ENCODE results near the gene CACNG3. TPM values are rescaled to one million over a fixed set of nuclear protein-coding genes. Genes with fewer than 3 reads are reported as not detected.
"Not testable (repeated sequence)": the region's sequence is repeated elsewhere in the genome, so short reads cannot be mapped to it uniquely, and the experiment has no call there.

CACNG3 gene
- total and polyA plus RNA-seq, 9 donors: not detected

DNA sequence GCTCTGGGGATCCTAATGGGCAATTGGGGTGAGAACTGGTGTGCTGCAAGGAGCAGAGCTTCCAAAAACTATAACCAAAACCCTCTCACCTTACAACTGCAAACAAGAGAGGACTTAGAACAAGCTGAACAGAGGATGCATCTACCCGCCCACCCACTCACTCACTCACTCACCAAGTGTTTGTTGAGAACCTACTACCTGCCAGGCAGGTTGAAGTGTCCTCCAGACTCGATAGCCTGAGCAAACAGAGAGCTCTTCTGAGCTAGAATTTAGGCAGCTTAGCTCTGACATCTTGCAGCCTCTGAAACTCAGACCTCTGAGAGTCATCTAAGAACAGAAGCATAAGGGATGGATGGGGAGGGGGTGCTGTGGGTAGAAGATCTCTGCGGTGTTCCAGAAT, 41.2 kb downstream of the CACNG3 start:
- no peaks in the 10 kb centered on the region for H3K27me3 ChIP-seq (ENCODE audit: control insufficient read depth, insufficient read depth, low read length)
- no peak for DNase-seq
- no peaks in the 10 kb centered on the region for H3K9me3 ChIP-seq (replicated peaks; ENCODE audit: control insufficient read depth, low read depth, low read length)
- WGBS (ENCODE audit: insufficient coverage): 8% methylated on average over 2 of the region's 3 CpGs
- H3K4me1 ChIP-seq (ENCODE audit: control insufficient read depth, insufficient read depth, low read length): no peaks in the 10 kb centered on the region
- H3K4me3 ChIP-seq (ENCODE audit: low read length): no peak overlapping the region
- no peak overlapping the region for H3K27ac ChIP-seq (ENCODE audit: low read length)
- no peaks in the 10 kb centered on the region for H3K36me3 ChIP-seq (ENCODE audit: control insufficient read depth, insufficient read depth, low read length)

DNA sequence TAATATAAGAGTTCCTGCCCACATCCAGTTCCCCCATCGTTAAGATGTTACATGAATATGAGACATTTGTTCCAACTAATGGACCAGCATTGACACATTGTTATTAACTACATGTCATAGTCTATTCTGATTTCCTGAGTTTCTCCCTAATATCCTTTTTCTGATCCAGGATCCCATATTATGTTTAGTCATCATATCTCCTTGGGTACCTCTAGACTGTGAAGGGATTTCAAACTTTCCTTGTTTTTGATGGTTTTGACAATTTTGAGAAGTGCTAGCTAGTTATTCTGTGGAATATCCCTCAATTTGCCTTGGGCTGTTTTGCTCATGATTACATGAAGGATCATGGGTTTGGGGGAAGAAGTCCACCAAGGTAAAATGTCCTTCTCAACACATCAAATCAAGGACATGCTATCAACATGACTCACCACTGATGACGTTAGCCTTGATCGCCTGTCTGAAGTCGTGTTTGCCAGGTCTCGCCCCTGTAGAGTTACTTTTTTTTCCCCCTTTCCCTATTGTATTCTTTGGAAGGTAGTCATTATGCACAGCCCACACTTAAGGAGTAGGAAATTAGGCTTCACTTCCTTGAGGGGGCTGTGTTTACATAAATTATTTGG, 42.5 kb downstream of the CACNG3 start:
- WGBS (ENCODE audit: insufficient coverage): no CpG with 5 or more reads among the region's 5 CpGs
- H3K9me3 ChIP-seq (replicated peaks; ENCODE audit: control insufficient read depth, low read depth, low read length): no peaks in the 10 kb centered on the region
- no peak overlapping the region for H3K27ac ChIP-seq (ENCODE audit: low read length)
- DNase-seq: no peak
- no peaks in the 10 kb centered on the region for H3K4me1 ChIP-seq (ENCODE audit: control insufficient read depth, insufficient read depth, low read length)
- no peaks in the 10 kb centered on the region for H3K27me3 ChIP-seq (ENCODE audit: control insufficient read depth, insufficient read depth, low read length)
- H3K36me3 ChIP-seq (ENCODE audit: control insufficient read depth, insufficient read depth, low read length): no peaks in the 10 kb centered on the region
- H3K4me3 ChIP-seq (ENCODE audit: low read length): no peak overlapping the region

DNA sequence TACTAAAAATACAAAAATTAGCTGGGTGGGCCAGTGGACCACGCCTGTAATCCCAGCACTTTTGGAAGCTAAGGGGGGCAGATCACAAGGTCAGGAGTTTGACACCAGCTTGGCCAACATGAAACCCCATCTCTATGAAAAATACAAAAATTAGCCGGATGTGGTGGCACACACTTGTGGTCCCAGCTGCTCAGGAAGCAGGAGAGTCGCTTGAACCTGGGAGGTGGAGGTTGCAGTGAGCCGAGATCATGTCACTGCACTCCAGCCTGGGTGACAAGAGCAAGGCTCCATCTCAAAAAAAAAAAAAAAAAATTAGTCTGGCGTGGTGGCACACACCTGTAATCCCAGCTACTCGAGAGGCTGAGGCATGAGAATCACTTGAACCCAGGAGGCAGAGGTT, 44.6 kb downstream of the CACNG3 start:
- H3K36me3 ChIP-seq (ENCODE audit: control insufficient read depth, insufficient read depth, low read length); H3K9me3 ChIP-seq (replicated peaks; ENCODE audit: control insufficient read depth, low read depth, low read length); DNase-seq; H3K27ac ChIP-seq (ENCODE audit: low read length); H3K4me1 ChIP-seq (ENCODE audit: control insufficient read depth, insufficient read depth, low read length); H3K4me3 ChIP-seq (ENCODE audit: low read length); H3K27me3 ChIP-seq (ENCODE audit: control insufficient read depth, insufficient read depth, low read length): not testable (repeated sequence)
- WGBS (ENCODE audit: insufficient coverage): 79% methylated on average over 4 of the region's 6 CpGs

DNA sequence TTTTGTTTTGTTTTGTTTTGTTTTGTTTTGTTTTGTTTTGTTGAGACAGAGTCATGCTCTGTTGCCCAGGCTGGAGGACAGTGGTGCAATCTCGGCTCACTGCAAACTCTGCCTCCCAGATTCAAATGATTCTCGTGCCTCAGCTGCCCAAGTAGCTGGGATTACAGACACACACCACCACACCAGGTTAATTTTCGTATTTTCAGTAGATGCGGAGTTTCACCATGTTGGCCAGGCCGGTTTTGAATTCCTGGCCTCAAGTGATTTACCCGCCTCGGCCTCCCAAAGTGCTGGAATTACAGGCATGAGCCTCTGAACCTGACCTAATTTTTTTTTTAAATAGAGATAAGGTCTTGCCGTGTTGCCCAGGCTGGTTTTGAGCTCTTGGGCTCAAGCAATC, 46.5 kb downstream of the CACNG3 start:
- no peak overlapping the region for H3K27ac ChIP-seq (ENCODE audit: low read length)
- DNase-seq: no peak
- no peaks in the 10 kb centered on the region for H3K36me3 ChIP-seq (ENCODE audit: control insufficient read depth, insufficient read depth, low read length)
- no peaks in the 10 kb centered on the region for H3K27me3 ChIP-seq (ENCODE audit: control insufficient read depth, insufficient read depth, low read length)
- H3K9me3 ChIP-seq (replicated peaks; ENCODE audit: control insufficient read depth, low read depth, low read length): no peaks in the 10 kb centered on the region
- no peaks in the 10 kb centered on the region for H3K4me1 ChIP-seq (ENCODE audit: control insufficient read depth, insufficient read depth, low read length)
- no peak overlapping the region for H3K4me3 ChIP-seq (ENCODE audit: low read length)
- 72% methylated on average over 7 of the region's 8 CpGs for WGBS (ENCODE audit: insufficient coverage)

DNA sequence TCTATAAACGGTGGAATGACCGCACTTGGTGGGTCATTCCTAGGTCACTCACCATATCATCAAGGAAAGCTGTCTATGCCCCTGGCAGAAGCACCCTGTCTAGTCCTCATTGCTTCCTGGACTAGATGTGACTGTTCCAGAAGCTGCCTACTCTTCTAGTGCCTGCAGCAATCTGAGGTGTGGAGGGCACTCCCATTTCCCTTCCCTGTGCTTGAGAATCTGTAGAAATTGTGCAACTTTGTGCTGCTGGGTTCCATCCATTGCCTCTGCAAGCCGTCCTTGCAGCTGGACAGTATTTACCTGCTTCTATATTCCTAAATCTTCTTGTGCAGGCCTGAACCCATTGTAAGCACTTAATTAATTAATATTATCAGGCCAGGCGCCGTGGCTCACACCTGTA, 52.1 kb downstream of the CACNG3 start:
- no peak for DNase-seq
- H3K27ac ChIP-seq (ENCODE audit: low read length): no peak overlapping the region
- no peak overlapping the region for H3K4me3 ChIP-seq (ENCODE audit: low read length)
- H3K36me3 ChIP-seq (ENCODE audit: control insufficient read depth, insufficient read depth, low read length): no peaks in the 10 kb centered on the region
- H3K27me3 ChIP-seq (ENCODE audit: control insufficient read depth, insufficient read depth, low read length): no peaks in the 10 kb centered on the region
- WGBS (ENCODE audit: insufficient coverage): 47% methylated on average over 3 of the region's 5 CpGs
- H3K9me3 ChIP-seq (replicated peaks; ENCODE audit: control insufficient read depth, low read depth, low read length): no peaks in the 10 kb centered on the region
- H3K4me1 ChIP-seq (ENCODE audit: control insufficient read depth, insufficient read depth, low read length): no peaks in the 10 kb centered on the region

DNA sequence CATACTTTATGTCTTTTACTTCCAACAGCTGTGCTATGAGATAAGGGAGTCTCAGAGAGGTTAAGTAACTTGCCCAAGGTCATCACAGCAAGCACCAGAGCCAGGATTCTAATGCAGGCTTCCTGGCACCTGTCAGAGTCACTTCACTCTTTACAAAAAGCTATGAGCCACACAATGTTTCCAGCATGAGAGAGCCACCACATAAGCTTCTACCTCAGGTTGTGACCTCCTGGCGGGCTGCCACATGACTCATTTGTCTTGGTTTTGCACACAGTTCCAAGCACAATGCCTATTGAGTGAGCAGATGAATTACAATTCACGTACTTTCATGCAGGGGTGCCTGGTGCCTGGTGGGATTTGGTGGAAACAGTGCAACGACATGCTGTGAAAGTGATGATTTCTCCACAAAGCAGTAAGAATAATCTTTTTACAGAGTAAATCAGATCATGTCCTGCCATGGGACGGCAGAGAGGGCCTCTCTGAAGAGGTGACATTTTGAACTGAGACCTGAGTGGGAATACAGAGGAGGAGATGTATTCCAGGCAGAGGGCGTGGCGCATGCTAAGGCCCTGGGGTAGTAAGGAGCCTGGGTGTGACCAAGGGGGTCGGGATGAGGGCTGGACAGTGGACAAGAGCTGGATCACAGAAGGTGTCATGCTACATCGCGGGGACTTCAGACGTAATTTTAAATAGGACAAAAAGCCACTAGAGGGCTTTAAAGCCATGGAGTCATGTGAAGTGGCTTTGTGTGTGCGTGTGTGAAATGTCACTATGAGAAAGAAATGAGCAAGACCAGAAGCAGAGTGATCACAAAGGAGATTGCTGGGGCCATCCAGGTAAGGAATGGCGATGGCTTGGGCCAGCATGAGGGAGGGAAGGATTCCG, 53.4 kb downstream of the CACNG3 start:
- peak; percentile 6 for DNase-seq
- Histone ChIP-seq H3K4me3 (ENCODE audit: low read length) (no peak overlapping the region), H3K27ac (ENCODE audit: low read length) (no peak overlapping the region), H3K27me3 (ENCODE audit: control insufficient read depth, insufficient read depth, low read length) (no peaks in the 10 kb centered on the region), H3K4me1 (ENCODE audit: control insufficient read depth, insufficient read depth, low read length) (no peaks in the 10 kb centered on the region), H3K36me3 (ENCODE audit: control insufficient read depth, insufficient read depth, low read length) (no peaks in the 10 kb centered on the region), H3K9me3 (replicated peaks; ENCODE audit: control insufficient read depth, low read depth, low read length) (no peaks in the 10 kb centered on the region)
- 66% methylated on average over 11 of the region's 13 CpGs for WGBS (ENCODE audit: insufficient coverage)

DNA sequence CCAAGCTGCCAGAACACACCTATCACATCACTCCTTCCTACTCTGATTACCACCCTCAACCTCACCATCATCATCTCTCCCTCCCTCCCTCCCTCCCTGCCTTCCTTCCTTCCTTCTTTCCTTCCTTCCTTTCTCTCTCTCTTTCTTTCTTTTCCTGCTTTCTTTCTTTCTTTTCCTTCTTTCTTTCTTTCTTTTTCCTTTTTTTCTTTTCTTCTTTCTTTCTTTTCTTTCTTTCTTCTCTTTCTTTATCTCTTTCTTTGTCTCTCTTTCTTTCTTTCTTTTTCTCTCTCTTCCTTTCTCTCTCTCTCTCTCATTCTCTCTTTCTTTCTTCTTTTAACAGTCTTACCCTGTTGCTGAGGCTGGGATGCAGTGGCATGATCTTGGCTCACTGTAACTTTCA, 59.2 kb downstream of the CACNG3 start:
- Histone ChIP-seq H3K27me3 (ENCODE audit: control insufficient read depth, insufficient read depth, low read length) (no peaks in the 10 kb centered on the region), H3K9me3 (replicated peaks; ENCODE audit: control insufficient read depth, low read depth, low read length) (no peaks in the 10 kb centered on the region), H3K36me3 (ENCODE audit: control insufficient read depth, insufficient read depth, low read length) (no peaks in the 10 kb centered on the region), H3K4me1 (ENCODE audit: control insufficient read depth, insufficient read depth, low read length) (no peaks in the 10 kb centered on the region), H3K27ac (ENCODE audit: low read length) (no peak overlapping the region), H3K4me3 (ENCODE audit: low read length) (no peak overlapping the region)
- no peak for DNase-seq

DNA sequence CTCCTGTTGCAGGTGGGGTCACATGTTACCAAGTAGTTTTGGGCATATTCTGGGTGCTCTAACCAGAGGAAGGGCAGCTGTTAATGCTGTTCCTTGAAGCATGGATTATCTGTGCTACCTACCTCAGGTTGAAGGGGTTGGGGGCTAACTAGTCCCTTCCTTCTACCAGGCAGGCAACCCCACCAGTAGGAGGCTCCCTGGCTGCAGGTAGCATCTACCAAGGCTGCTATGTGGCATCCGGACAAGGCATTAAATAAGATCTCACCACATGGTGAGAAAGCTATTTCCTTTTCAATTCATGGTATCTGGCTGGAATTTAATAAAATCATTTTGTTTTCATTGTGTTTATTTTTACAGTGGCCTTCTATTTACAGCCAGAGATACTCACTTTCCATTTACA, 62.5 kb downstream of the CACNG3 start:
- no peak overlapping the region for H3K4me3 ChIP-seq (ENCODE audit: low read length)
- no peaks in the 10 kb centered on the region for H3K4me1 ChIP-seq (ENCODE audit: control insufficient read depth, insufficient read depth, low read length)
- H3K27ac ChIP-seq (ENCODE audit: low read length): no peak overlapping the region
- WGBS (ENCODE audit: insufficient coverage): no CpG with 5 or more reads among the region's 1 CpG
- H3K36me3 ChIP-seq (ENCODE audit: control insufficient read depth, insufficient read depth, low read length): no peaks in the 10 kb centered on the region
- no peaks in the 10 kb centered on the region for H3K9me3 ChIP-seq (replicated peaks; ENCODE audit: control insufficient read depth, low read depth, low read length)
- peaks cover 3% of the 10 kb centered on the region for H3K27me3 ChIP-seq (ENCODE audit: control insufficient read depth, insufficient read depth, low read length)
- no peak for DNase-seq

DNA sequence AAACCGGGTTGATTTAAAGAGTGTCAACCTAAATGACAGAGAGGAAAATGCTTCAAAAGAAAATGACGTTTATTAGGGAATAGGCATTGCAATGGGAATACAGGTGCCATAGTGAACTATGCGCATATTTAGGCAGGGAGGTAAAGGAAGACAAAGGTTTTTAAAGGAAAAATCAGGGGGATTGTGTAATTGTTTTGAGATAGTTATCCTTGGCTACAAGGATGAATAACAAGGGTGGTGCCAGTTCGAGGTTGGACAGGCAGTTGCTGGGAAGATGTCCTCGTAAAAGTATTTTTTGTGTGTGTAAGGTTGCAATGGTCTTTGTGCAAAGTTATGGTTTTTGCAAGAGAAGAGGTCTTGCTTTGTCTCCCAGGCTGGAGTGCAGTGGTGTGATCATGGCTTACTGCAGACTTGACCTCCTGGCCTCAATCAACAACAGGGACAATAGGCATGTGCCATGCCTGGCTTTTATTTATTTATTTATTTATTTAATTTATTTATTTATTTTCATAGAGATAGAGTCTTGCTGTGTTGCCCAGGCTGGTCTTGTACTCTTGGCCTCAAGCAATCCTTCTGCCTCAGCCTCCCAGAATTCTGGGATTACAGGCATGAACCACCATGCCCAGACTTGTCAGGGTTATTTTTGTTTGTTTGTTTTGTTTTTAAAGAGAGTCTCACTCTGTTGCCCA, 63.1 kb downstream of the CACNG3 start:
- Histone ChIP-seq H3K9me3 (replicated peaks; ENCODE audit: control insufficient read depth, low read depth, low read length) (no peaks in the 10 kb centered on the region), H3K27ac (ENCODE audit: low read length) (no peak overlapping the region), H3K36me3 (ENCODE audit: control insufficient read depth, insufficient read depth, low read length) (no peaks in the 10 kb centered on the region), H3K4me1 (ENCODE audit: control insufficient read depth, insufficient read depth, low read length) (no peaks in the 10 kb centered on the region), H3K27me3 (ENCODE audit: control insufficient read depth, insufficient read depth, low read length) (peaks cover 3% of the 10 kb centered on the region), H3K4me3 (ENCODE audit: low read length) (no peak overlapping the region)
- no peak for DNase-seq
- 67% methylated on average over 4 of the region's 5 CpGs for WGBS (ENCODE audit: insufficient coverage)

DNA sequence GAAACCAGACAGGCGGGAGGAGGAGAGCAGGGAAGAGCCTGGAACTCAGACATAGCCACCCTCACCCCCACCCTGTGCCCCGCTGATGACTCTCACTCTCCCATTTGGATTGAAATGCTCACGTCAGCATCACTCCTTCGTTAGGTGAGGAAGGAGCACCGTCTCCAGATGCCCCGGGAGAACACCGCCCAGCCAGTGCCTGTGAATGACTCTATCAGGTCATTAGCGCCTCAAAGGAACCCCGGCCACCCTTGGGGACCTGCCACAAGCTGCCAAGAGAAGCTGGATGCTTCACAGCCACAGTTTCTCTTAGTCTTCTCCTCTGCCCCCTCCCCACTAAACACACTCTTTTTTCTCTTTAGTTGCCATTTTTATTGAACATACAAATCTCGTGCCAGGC, 66.0 kb downstream of the CACNG3 start:
- DNase-seq: no peak
- peaks cover 3% of the 10 kb centered on the region for H3K27me3 ChIP-seq (ENCODE audit: control insufficient read depth, insufficient read depth, low read length)
- no peaks in the 10 kb centered on the region for H3K9me3 ChIP-seq (replicated peaks; ENCODE audit: control insufficient read depth, low read depth, low read length)
- H3K4me3 ChIP-seq (ENCODE audit: low read length): no peak overlapping the region
- no peaks in the 10 kb centered on the region for H3K4me1 ChIP-seq (ENCODE audit: control insufficient read depth, insufficient read depth, low read length)
- 25% methylated on average over 8 of the region's 10 CpGs for WGBS (ENCODE audit: insufficient coverage)
- H3K36me3 ChIP-seq (ENCODE audit: control insufficient read depth, insufficient read depth, low read length): no peaks in the 10 kb centered on the region
- no peak overlapping the region for H3K27ac ChIP-seq (ENCODE audit: low read length)
